GM19395 (cell line): Measurements from ENCODE around the gene ZHX3.

Experiments
- ATAC-seq: cut with Tn5 transposase; IDR thresholded peaks from one replicate; pipeline ENCODE4 v1.9.1; 2021; ENCODE audit warnings: mild to moderate bottlenecking, moderate library complexity; ENCODE audit not compliant: unreplicated experiment

ZHX3 gene

GRCh38 chr20:41158082-41158625, 159.4 kb downstream of the ZHX3 start:
- ATAC-seq, result no peak

DNA sequence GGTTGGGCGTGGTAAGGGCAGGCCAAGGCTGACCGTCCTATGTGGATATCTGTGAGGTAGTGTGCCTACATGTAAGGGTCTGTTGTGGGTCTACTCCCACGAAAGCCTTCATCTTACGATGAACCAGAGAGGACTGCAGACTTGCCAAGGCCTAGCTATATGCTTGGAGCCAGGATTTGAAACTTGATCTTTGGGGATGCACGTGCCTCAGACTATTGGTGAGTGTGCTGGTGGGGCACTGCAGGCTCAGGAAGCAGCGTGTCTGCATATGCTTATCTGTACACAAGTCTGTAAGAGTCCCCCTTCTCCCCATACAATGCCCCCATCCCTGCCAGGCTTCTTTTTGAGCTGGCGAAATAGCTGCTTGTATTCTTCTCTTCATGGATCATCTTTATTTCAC, 162.3 kb downstream of the ZHX3 start:
- no peak for ATAC-seq

- ATAC-seq, result no peak
Observed at GRCh38 chr20:41154436-41155176, 162.9 kb downstream of the ZHX3 start.

- ATAC-seq, result no peak
Observed at GRCh38 chr20:41152108-41152757, 165.3 kb downstream of the ZHX3 start.

DNA sequence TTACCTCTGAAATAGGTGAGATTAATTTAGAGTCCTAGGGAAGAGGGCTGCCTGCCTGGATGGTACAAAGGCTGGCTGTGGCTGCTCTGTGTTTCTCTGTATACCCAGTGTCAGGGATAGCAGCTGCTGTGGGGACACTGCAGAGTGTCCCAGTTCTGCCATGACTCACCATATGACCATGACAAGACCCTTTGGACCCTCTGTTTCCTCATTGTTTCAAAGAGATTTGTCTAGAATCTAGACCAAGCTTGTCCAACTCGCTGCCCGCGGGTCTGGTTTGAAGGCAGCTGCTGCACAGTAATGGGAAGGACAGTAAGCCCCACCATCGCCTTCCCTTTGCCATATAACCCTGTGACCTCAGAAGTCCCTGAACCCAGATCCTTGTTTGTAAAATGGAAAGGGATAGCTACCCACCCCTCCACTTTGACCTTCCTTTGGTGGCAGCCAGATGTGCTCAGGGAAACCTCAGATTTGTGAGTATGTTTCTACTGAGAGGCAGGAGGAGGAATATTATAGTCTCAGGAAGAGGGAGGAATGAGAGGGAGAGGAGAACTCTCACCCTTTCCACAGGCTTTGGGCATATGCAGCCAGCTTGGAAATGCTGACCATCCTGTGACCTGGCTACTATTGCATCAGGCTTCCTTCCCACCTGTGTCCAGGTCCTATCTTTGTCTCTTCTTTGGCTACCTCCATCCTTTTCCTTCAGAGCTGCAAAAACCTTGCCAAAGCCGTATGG, 166.2 kb downstream of the ZHX3 start:
- no peak for ATAC-seq

DNA sequence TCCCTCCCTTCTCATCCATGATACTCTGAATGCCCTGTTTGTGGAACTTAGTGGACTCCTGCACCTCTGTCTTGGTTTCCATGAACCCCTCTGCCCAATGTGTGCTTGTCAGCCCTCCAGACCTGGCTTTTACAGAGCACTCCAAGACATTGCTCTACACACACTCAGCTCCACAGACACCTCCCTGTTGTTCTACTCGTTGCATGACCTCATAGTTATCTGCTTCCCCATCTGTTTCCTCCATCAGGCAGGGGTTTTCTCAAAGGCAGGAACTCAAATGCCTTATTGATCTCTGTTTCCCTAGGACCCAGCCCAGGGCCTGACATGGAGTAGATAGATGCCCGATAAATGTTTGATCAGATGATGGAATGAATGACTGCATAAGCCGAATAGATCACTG, 166.9 kb downstream of the ZHX3 start:
- ATAC-seq, result no peak

GRCh38 chr20:41148942-41149341, 168.6 kb downstream of the ZHX3 start:
- no peak for ATAC-seq

DNA sequence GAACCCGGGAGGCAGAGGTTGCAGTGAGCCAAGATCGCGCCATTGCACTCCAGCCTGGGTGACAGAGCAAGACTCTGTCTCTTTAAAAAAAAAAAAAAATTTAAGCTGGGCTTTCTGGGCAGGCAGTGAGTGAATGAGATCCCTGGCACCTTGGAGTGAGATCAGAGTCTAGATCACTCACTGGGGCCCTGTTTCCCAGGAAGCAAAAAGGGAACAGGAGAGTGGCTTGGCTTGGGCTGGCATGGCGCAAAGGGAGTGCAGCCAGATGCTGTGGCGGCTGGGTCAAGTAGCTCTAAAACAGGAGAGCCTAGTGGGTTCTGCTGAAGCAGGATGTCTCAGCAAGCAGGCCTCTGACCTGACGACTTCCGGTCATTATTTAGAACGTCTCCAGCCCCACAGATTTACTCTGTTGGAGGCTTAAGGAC, 169.8 kb downstream of the ZHX3 start:
- ATAC-seq, result no peak

- no peak for ATAC-seq
Observed at GRCh38 chr20:41145821-41146620, 171.5 kb downstream of the ZHX3 start.

DNA sequence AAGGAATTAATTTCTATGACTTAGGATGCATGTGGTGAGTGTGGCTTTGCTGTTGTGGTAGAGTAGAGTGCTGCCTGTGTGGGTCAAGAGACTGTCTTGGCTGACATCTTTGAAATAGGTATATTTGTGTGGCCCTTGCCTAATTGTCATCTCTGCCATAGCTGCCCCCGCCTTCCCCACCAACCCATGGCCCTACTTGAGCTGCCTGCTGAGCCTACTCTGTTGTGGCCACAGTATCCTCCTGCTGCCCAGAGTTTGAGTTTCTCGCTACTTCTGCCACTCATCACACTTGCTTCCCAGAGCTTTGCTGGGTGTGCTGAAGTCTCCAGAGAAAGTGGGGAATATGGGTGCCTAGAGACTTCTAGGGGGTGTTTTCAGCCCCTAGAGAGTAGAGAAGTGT, 172.2 kb downstream of the ZHX3 start:
- ATAC-seq, result no peak

- no peak for ATAC-seq
Observed at GRCh38 chr20:41143354-41143753, 174.2 kb downstream of the ZHX3 start.

- no peak for ATAC-seq
Observed at GRCh38 chr20:41142919-41143318, 174.6 kb downstream of the ZHX3 start.

- no peak for ATAC-seq
Observed at GRCh38 chr20:41142245-41142644, 175.3 kb downstream of the ZHX3 start.

GRCh38 chr20:41141153-41141815, 176.2 kb downstream of the ZHX3 start:
- no peak for ATAC-seq

DNA sequence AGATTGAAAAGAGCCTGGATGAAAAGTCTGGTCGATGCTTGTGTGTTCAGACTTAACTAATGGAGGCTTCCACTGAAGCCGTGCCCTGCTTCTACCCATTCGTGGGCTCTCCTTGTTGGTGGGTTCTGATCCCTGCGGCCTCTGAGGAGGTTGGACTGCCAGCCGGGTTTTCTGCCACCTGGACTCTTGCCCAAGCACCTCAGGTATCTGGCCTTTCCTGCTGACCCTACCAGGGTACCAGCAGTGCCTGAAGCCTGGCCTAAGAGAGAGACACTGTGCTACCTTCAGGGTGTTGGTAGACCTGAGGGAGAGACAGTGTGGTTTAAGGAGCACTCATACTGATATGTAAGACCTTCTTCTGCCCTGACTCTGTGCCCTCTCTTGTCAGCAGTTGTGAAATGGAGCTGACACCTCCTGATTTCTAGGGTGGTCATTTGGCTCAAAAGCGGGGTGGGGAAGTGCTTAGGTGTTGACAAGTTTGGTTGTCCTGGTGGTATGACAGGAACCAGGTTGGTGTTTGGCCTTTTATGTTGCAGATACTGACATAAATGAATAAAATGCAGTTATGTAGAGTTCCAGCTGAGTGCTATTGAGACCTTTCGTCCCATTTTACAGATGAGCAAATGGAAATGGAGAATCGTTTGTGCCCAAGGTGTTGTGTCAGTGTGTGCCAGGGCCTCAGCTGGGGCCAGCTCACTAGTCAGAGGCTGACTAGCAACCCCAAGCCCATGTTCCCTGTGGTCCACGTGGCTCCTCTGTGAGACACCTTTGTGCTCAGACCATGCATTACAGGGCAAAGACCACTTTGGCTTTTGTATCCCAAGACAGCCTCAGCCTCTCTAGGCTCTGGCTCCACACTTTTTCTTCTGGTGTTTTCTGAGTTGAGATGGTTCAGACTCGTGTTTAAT, 177.1 kb downstream of the ZHX3 start:
- ATAC-seq, result no peak

DNA sequence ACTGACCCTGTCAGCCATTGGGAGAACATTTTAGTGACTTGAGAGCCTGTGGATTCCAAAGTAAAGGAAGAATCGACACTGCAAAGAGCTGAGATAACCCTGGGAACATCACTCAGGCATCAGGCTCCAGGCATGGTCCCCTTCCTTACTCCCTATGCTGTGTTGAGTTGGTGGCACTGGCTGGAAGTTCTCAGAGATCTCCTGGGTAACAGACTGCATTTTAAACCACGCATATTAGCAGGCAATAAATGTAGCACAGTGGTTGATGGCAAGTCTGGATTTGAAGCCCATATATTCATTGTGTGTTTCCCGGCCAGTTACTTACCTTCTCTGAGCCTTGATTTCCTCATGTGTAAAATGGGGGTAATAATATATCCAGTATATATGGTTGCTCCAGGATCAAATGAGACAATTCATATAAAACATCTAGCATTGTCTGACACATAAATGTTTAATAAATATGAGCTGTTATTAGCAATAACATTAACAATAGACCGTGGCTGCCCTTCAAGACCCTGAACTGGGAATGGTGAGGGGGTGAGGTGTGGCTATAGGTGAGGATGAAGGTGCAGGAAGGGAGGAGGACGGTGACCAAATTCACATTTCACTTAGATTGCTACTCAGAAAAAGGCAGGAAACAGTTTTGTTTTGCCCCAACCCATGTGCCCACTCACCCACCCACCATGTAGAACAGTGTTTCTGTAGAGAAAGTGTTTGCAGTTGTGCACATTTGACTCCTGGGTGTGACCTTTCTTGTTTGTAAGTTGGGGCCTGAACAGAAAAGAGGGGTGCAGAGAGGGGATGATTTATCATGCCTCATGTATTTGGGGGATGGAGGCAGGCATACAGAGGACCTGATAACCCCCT, 178.1 kb downstream of the ZHX3 start:
- no peak for ATAC-seq

DNA sequence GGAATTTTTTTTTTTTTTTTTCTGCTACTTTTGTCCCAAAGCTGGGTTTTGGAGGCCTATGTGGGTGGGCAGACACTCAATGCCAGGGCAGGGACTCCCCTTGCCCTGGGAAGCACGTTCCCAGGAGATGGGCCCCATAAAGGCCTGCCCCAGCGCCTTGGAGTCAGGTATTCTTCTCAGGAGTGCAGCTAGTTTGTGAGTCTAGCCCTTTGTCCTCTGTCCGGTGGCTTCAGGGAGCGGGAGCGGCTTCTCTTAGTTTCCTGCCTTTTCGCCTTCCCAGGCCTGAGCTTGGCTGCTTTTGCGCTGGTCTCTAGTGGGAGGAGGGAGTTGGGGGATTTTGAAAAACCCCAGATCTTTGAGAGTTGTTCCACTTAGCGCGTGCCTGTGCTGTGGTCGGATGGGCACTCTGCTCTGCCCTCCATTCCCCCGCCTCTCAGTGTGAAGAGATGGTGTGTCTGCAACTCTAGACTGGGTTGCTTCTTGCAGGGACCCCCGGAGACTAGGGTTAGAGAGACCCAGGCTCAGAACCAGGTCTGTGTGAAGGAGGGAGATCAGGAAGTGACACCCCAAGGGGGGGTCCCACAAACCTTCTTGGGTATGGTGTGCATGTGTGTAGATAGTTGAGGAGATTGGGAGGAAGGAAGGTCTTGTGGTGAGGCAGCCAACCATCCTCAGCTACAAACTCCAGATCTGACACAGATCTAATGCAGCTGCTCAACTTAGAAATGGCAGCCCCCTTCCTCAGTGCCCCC, 178.9 kb downstream of the ZHX3 start:
- ATAC-seq, result no peak
